Hepatocyte (in vitro differentiated cells): ENCODE measurements around the gene KCNA2. TPM values are rescaled to one million over a fixed set of nuclear protein-coding genes. Genes with fewer than 3 reads are reported as not detected.
A peak's percentile ranks its signal among the peaks of the same experiment; 100 is the strongest.

ENCODE experiments used
- DNase-seq: peaks from one replicate; pipeline ENCODE4 v3.0.0-alpha.2; 2016; ENCODE audit warnings: low spot score
- H2AFZ ChIP-seq: fragments of 200-600 bp; sonication (generic); 2 replicates; pipeline ENCODE4 v1.6.0; 2016; ENCODE audit warnings: antibody characterized with exemption, mild to moderate bottlenecking
- H3K27ac ChIP-seq: fragments of 200-600 bp; sonication (generic); 2 replicates; pipeline ENCODE4 v1.5.1; 2016; ENCODE audit warnings: mild to moderate bottlenecking
- H3K27me3 ChIP-seq: fragments of 200-600 bp; sonication (generic); 2 replicates; pipeline ENCODE4 v1.6.1; 2016
- H3K36me3 ChIP-seq: fragments of 200-600 bp; sonication (generic); replicated peaks from 2 replicates; pipeline ENCODE4 v1.5.1; 2016; ENCODE audit warnings: low read depth; ENCODE audit not compliant: insufficient read depth
- H3K4me1 ChIP-seq: fragments of 200-600 bp; sonication (generic); 2 replicates; pipeline ENCODE4 v1.5.1; 2016; ENCODE audit warnings: mild to moderate bottlenecking, moderate library complexity; ENCODE audit not compliant: insufficient read depth
- H3K4me2 ChIP-seq: fragments of 200-600 bp; sonication (generic); 2 replicates; pipeline ENCODE4 v1.6.0; 2016
- H3K4me3 ChIP-seq: fragments of 200-600 bp; sonication (generic); 2 replicates; pipeline ENCODE4 v1.5.1; 2016; ENCODE audit warnings: mild to moderate bottlenecking
- H3K79me2 ChIP-seq: fragments of 200-600 bp; sonication (generic); 2 replicates; pipeline ENCODE4 v1.6.0; 2017; ENCODE audit warnings: mild to moderate bottlenecking
- H3K9me2 ChIP-seq: fragments of 200-600 bp; sonication (generic); replicated peaks from 2 replicates; pipeline ENCODE4 v1.6.0; 2017; ENCODE audit warnings: mild to moderate bottlenecking; ENCODE audit not compliant: insufficient read depth
- H3K9me3 ChIP-seq: fragments of 200-600 bp; sonication (generic); 2 replicates; pipeline ENCODE4 v1.5.1; 2016; ENCODE audit warnings: low read depth, mild to moderate bottlenecking
- H4K20me1 ChIP-seq: fragments of 200-600 bp; sonication (generic); 2 replicates; pipeline ENCODE4 v1.6.0; 2016; ENCODE audit warnings: mild to moderate bottlenecking; ENCODE audit not compliant: insufficient read depth, poor library complexity, severe bottlenecking
- CTCF ChIP-seq: fragments of 200-600 bp; sonication (generic); IDR thresholded peaks from 2 replicates; pipeline ENCODE4 v1.5.1; 2016; ENCODE audit warnings: antibody characterized with exemption, mild to moderate bottlenecking; ENCODE audit not compliant: poor library complexity
- EZH2 ChIP-seq: fragments of 200-600 bp; sonication (generic); IDR thresholded peaks from 2 replicates; pipeline ENCODE4 v1.6.1; 2016; ENCODE audit warnings: antibody characterized with exemption, mild to moderate bottlenecking, borderline replicate concordance
- EZH2phosphoT487 ChIP-seq: fragments of 200-600 bp; sonication (generic); IDR thresholded peaks from one replicate; pipeline ENCODE4 v1.6.1; 2018; ENCODE audit warnings: antibody characterized with exemption, mild to moderate bottlenecking, low read depth, moderate library complexity; ENCODE audit not compliant: unreplicated experiment, severe bottlenecking
- WGBS: methylation state at CpG from one replicate; pipeline ENCODE4 v1.1.6; 2016; ENCODE audit warnings: low lambda C conversion rate; ENCODE audit errors: missing lambda C conversion rate; 5-methylcytosine and 5-hydroxymethylcytosine counted together
- polyA plus RNA-seq: library from polyadenylated mRNA; unstranded; fragments of >200 nt; fragmentation: Nextera tagmentation; extraction: Ambion mirVana; gene quantifications from 2 replicates; pipeline ENCODE4 v1.2.1, GENCODE V29; 2016
- total RNA-seq: library from RNA; depleted of rRNA; stranded (reverse); fragments of >200 nt; gene quantifications from 2 replicates; pipeline ENCODE4 v1.2.3, GENCODE V29; 2014

The KCNA2 gene
- total and polyA plus RNA-seq, 2 experiments from 2014 or later = 0.40 to 0.80 TPM

- WGBS = 75% methylated on average over 4 of the region's 4 CpGs
- Histone ChIP-seq H3K4me1 (no peaks in the 10 kb centered on the region), H3K4me2 (no peak overlapping the region), H3K27ac (no peak overlapping the region), H3K79me2 (no peaks in the 10 kb centered on the region), H3K9me2 (no peaks in the 10 kb centered on the region), H3K36me3 (no peaks in the 10 kb centered on the region), H3K9me3 (no peaks in the 10 kb centered on the region), H3K4me3 (no peak overlapping the region), H2AFZ (no peak overlapping the region), H4K20me1 (no peaks in the 10 kb centered on the region), H3K27me3 (peaks cover 3% of the 10 kb centered on the region)
- no peak for DNase-seq
- TF ChIP-seq CTCF (no peak), EZH2phosphoT487 (no peak), EZH2 (no peak)
Measured at GRCh38 chr1:110636149-110636935, 30.2 kb upstream of the KCNA2 start.

GRCh38 chr1:110635434-110635833 lies 29.3 kb upstream of the KCNA2 start:
- no peaks in the 10 kb centered on the region for H3K9me3 ChIP-seq
- peaks cover 3% of the 10 kb centered on the region for H3K27me3 ChIP-seq
- no peaks in the 10 kb centered on the region for H3K4me1 ChIP-seq
- no peaks in the 10 kb centered on the region for H3K79me2 ChIP-seq
- WGBS = 95% methylated on average over 2 of the region's 2 CpGs
- H3K9me2 ChIP-seq = no peaks in the 10 kb centered on the region
- DNase-seq = no peak
- H4K20me1 ChIP-seq = no peaks in the 10 kb centered on the region
- TF ChIP-seq EZH2 (no peak), EZH2phosphoT487 (no peak), CTCF (no peak)
- no peak overlapping the region for H2AFZ ChIP-seq
- H3K4me3 ChIP-seq = no peak overlapping the region
- no peak overlapping the region for H3K4me2 ChIP-seq
- H3K27ac ChIP-seq = no peak overlapping the region
- H3K36me3 ChIP-seq = no peaks in the 10 kb centered on the region

- Histone ChIP-seq H3K9me2 (no peaks in the 10 kb centered on the region), H4K20me1 (no peaks in the 10 kb centered on the region), H3K79me2 (no peaks in the 10 kb centered on the region), H3K4me1 (no peaks in the 10 kb centered on the region), H3K27me3 (peaks cover 3% of the 10 kb centered on the region), H3K27ac (no peak overlapping the region), H3K9me3 (no peaks in the 10 kb centered on the region), H3K4me3 (no peak overlapping the region), H3K36me3 (no peaks in the 10 kb centered on the region), H3K4me2 (no peak overlapping the region), H2AFZ (no peak overlapping the region)
- WGBS = 78% methylated on average over 7 of the region's 7 CpGs
- TF ChIP-seq CTCF = no peak
- TF ChIP-seq EZH2 = no peak
- no peak for TF ChIP-seq EZH2phosphoT487
- peak; percentile 26 for DNase-seq
Measured at GRCh38 chr1:110634455-110635311, 28.5 kb upstream of the KCNA2 start.
